ENCODE data around the gene GPR78.

The GPR78 gene

GRCh38 chr4:8577046-8577445 lies 3.1 kb upstream of the GPR78 start:
- no peak for DNase-seq (ENCODE audit: insufficient read length, low spot score)
- FAIRE-seq, result no peak
- no peak for TF ChIP-seq CTCF (IDR thresholded peaks at IDR 0.05; ENCODE audit: insufficient read depth, missing control alignments)

GRCh38 chr4:8577972-8578371 lies 2.2 kb upstream of the GPR78 start:
- DNase-seq (ENCODE audit: insufficient read length, low spot score), result no peak
- no peak for FAIRE-seq
- TF ChIP-seq CTCF (IDR thresholded peaks at IDR 0.05; ENCODE audit: insufficient read depth, missing control alignments), result no peak

GRCh38 chr4:8578717-8579116 lies 1.5 kb upstream of the GPR78 start:
- no peak for TF ChIP-seq CTCF (IDR thresholded peaks at IDR 0.05; ENCODE audit: insufficient read depth, missing control alignments)
- DNase-seq (ENCODE audit: insufficient read length, low spot score) (no peak), FAIRE-seq (no peak)

GRCh38 chr4:8579526-8580320 lies 469 bp upstream of the GPR78 start:
- FAIRE-seq (no peak), DNase-seq (ENCODE audit: insufficient read length, low spot score) (no peak)
- no peak for TF ChIP-seq CTCF (IDR thresholded peaks at IDR 0.05; ENCODE audit: insufficient read depth, missing control alignments)

- no peak for FAIRE-seq
- TF ChIP-seq CTCF (IDR thresholded peaks at IDR 0.05; ENCODE audit: insufficient read depth, missing control alignments), result no peak
- DNase-seq (ENCODE audit: insufficient read length, low spot score), result no peak
These were observed 1.1 kb downstream of the GPR78 start for GRCh38 chr4:8581094-8581861.

- no peak for TF ChIP-seq CTCF (IDR thresholded peaks at IDR 0.05; ENCODE audit: insufficient read depth, missing control alignments)
- FAIRE-seq (no peak), DNase-seq (ENCODE audit: insufficient read length, low spot score) (no peak)
These were observed 1.8 kb downstream of the GPR78 start for GRCh38 chr4:8582016-8582415.

GRCh38 chr4:8582436-8582835 lies 2.2 kb downstream of the GPR78 start:
- DNase-seq (ENCODE audit: insufficient read length, low spot score), result no peak
- no peak for TF ChIP-seq CTCF (IDR thresholded peaks at IDR 0.05; ENCODE audit: insufficient read depth, missing control alignments)
- FAIRE-seq, result no peak
